Neutrophil (primary cell): Measurements from ENCODE around the gene GMDS.

Experiments
- H3K27ac ChIP-seq: fragments of 200-600 bp; sonication (generic); 2 replicates; pipeline ENCODE4 v1.5.1; 2016; ENCODE audit warnings: mild to moderate bottlenecking, moderate library complexity
- H3K27me3 ChIP-seq: fragments of 200-600 bp; sonication (generic); 2 replicates; pipeline ENCODE4 v1.6.0; 2016; ENCODE audit warnings: mild to moderate bottlenecking
- H3K36me3 ChIP-seq: fragments of 200-600 bp; sonication (generic); 2 replicates; pipeline ENCODE4 v1.5.1; 2017
- H3K4me1 ChIP-seq, 2 experiments: fragments of 200-600 bp in 1 of 2; sonication (generic) in 1 of 2; 1 replicate in 1 of 2; 2 replicates in 1 of 2; pipeline versions ENCODE4 v1.5.1 to v1.6.1; 2013 to 2016; ENCODE audit warnings: low read depth in 1 of 2, low read length in 1 of 2, mild to moderate bottlenecking in 1 of 2, moderate library complexity in 1 of 2; ENCODE audit not compliant: control insufficient read depth in 1 of 2, insufficient read depth in 1 of 2
- H3K4me3 ChIP-seq, 2 experiments: fragments of 200-600 bp in 1 of 2; sonication (generic) in 1 of 2; 1 replicate in 1 of 2; 2 replicates in 1 of 2; pipeline ENCODE4 v1.5.1; 2013 to 2016; ENCODE audit warnings: low read depth in 1 of 2, low read length in 1 of 2, mild to moderate bottlenecking in 1 of 2, moderate library complexity in 1 of 2
- H3K9me3 ChIP-seq: fragments of 200-600 bp; sonication (generic); 2 replicates; pipeline ENCODE4 v1.5.1; 2016
- TF ChIP-seq, protein P1 (sequence below): fragments of 200-600 bp; sonication (generic); IDR thresholded peaks from 2 replicates; pipeline ENCODE4 v1.5.1; 2016; ENCODE audit warnings: antibody characterized with exemption

The GMDS gene

DNA sequence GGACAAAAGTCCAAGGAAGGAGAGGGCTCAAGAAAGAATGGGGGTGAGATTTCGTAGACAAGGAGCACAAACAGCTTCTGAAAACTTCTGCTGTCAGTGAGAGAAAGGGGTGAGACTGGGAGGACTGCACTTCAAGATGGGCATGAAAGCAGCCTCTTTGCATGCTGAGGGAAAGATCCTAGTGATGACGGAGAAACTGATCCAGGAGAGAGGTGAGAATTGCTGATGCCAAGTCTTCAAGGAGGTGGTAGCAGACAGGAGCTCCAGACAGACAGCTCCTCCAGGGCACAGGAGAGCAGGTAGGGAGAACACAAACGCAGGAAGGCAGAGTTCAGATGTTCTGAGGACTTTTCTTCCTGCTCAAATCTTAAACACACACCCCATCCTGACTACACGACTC lies 303.9 kb downstream of the GMDS start:
- Histone ChIP-seq H3K27ac (no peak overlapping the region), H3K4me3 (no peak overlapping the region), H3K9me3 (no peaks in the 10 kb centered on the region), H3K27me3 (no peaks in the 10 kb centered on the region), H3K36me3 (no peaks in the 10 kb centered on the region), H3K4me1 (peaks cover 7 to 17% of the 10 kb centered on the region in 2 experiments)
- TF ChIP-seq, protein P1, sequence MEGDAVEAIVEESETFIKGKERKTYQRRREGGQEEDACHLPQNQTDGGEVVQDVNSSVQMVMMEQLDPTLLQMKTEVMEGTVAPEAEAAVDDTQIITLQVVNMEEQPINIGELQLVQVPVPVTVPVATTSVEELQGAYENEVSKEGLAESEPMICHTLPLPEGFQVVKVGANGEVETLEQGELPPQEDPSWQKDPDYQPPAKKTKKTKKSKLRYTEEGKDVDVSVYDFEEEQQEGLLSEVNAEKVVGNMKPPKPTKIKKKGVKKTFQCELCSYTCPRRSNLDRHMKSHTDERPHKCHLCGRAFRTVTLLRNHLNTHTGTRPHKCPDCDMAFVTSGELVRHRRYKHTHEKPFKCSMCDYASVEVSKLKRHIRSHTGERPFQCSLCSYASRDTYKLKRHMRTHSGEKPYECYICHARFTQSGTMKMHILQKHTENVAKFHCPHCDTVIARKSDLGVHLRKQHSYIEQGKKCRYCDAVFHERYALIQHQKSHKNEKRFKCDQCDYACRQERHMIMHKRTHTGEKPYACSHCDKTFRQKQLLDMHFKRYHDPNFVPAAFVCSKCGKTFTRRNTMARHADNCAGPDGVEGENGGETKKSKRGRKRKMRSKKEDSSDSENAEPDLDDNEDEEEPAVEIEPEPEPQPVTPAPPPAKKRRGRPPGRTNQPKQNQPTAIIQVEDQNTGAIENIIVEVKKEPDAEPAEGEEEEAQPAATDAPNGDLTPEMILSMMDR: no peak

DNA sequence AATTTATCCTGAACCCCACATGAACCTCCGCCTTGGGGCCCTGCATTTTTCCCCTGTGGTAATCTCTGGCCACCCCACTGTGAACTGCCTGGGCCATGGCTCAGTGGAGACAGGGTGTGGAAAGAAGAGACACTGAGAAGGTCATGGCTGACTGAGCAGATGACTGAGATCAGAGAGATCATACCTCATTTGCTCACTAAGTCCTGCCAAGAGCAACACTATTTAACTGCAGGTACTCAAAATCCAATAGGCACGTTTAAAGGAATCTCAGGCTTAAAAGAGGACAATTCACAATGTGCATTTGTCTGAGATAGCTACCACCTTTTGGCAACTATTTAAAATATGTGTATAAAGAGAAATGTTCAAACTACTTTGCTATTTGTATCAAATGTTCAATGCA lies 305.0 kb downstream of the GMDS start:
- Histone ChIP-seq H3K4me3 (no peak overlapping the region), H3K36me3 (no peaks in the 10 kb centered on the region), H3K4me1 (peaks cover 6 to 8% of the 10 kb centered on the region in 2 experiments), H3K27me3 (no peaks in the 10 kb centered on the region), H3K27ac (no peak overlapping the region), H3K9me3 (no peaks in the 10 kb centered on the region)
- TF ChIP-seq, protein P1: no peak

DNA sequence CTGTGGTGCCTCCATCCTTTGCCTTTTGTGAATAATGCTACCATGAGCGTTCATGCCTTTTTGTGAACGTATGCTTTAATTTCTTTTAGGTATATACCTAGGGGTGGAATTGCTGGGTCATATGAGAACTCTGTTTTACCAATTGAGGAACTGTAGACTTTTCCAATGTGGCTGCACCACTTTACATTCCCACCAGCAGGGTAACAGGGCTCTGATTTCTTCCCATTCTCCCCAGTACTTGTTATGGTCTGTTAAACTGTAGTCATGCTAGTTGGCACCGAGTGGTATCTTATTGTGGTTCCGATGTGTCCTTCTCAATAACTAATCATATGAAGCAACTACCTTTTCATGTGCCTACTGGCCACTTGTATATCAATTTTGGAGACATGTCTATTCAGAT lies 312.1 kb downstream of the GMDS start:
- Histone ChIP-seq H3K27me3 (no peaks in the 10 kb centered on the region), H3K9me3 (no peaks in the 10 kb centered on the region), H3K4me3 (no peak overlapping the region), H3K36me3 (no peaks in the 10 kb centered on the region), H3K4me1 (no peaks in the 10 kb centered on the region), H3K27ac (no peak overlapping the region)
- TF ChIP-seq, protein P1: no peak

DNA sequence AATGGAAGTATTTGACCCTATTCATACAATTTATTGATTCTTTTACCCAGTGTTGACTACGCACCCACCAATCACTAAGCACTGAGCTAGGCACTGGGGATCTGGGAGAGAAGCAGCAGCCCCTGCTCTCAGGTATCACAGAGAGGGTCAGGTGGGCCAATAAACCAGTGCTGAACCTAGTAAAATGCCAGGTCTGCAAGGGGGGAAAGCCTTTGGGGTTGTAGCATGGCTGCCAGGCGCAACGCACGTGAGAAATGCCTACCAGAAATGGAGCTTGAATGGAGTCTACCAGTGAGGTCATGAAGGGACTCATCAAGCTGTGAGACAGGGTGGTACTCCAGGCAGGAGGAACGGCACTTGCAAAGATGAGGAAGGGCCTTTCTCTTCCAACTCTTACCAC lies 313.6 kb downstream of the GMDS start:
- H3K9me3 ChIP-seq: no peaks in the 10 kb centered on the region
- no peaks in the 10 kb centered on the region for H3K27me3 ChIP-seq
- no peak overlapping the region for H3K27ac ChIP-seq
- no peaks in the 10 kb centered on the region for H3K36me3 ChIP-seq
- H3K4me3 ChIP-seq: no peak overlapping the region
- no peaks in the 10 kb centered on the region for H3K4me1 ChIP-seq
- TF ChIP-seq, protein P1: no peak

DNA sequence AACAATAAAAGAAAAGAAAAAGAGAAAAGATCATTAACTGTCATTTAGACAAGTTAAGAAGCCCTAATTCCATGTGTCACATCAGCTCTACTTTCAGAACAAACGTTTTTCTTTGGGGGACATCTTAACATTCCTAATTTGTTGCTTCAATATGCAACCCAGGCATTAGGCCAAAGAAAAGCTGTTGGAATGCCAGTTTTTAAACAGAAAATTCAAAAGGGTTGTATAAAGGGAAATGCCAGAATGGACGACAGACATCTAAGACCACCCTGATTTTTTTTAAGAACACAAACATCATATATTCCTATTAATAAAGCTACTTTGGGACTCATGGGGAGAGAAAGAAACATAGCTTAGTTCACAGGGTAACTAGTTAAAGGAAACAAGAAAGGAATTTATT lies 315.0 kb downstream of the GMDS start:
- H3K27me3 ChIP-seq: no peaks in the 10 kb centered on the region
- H3K27ac ChIP-seq: no peak overlapping the region
- no peak overlapping the region for H3K4me3 ChIP-seq
- TF ChIP-seq, protein P1: no peak
- H3K9me3 ChIP-seq: no peaks in the 10 kb centered on the region
- no peaks in the 10 kb centered on the region for H3K36me3 ChIP-seq
- H3K4me1 ChIP-seq: no peaks in the 10 kb centered on the region

DNA sequence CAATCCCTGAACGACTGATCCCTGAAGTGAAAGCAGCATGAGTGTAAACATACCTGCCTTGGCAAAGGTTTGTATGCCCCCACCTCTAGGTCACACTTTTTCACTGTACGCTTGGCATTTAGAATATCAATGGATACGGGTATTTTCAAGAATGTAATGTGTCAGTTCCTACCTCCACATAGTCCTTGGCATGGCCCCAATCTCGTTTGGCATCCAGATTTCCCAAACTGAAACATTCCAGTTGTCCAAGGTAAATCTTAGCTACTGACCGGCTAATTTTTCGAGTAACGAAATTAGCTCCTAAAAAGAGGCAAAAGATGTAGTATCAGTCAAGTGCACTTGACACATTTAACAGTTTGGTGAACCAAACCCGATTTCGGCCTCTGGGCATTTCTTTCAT lies 315.5 kb downstream of the GMDS start:
- no peaks in the 10 kb centered on the region for H3K27me3 ChIP-seq
- H3K27ac ChIP-seq: no peak overlapping the region
- TF ChIP-seq, protein P1: no peak
- H3K36me3 ChIP-seq: no peaks in the 10 kb centered on the region
- H3K9me3 ChIP-seq: no peaks in the 10 kb centered on the region
- H3K4me3 ChIP-seq: no peak overlapping the region
- H3K4me1 ChIP-seq: no peaks in the 10 kb centered on the region
